ENCODE data around the gene NT5C1A. TPM values are rescaled to one million over a fixed set of nuclear protein-coding genes. Genes with fewer than 3 reads are reported as not detected.

Gene NT5C1A
- total RNA-seq, 1 donor from 2014 or later: not detected

GRCh38 chr1:39671433-39671792 lies 494 bp downstream of the NT5C1A start:
- peaks cover 16% of the 10 kb centered on the region for H3K27me3 Mint-ChIP-seq (ENCODE audit: unreplicated experiment)
- TF ChIP-seq, protein P1, sequence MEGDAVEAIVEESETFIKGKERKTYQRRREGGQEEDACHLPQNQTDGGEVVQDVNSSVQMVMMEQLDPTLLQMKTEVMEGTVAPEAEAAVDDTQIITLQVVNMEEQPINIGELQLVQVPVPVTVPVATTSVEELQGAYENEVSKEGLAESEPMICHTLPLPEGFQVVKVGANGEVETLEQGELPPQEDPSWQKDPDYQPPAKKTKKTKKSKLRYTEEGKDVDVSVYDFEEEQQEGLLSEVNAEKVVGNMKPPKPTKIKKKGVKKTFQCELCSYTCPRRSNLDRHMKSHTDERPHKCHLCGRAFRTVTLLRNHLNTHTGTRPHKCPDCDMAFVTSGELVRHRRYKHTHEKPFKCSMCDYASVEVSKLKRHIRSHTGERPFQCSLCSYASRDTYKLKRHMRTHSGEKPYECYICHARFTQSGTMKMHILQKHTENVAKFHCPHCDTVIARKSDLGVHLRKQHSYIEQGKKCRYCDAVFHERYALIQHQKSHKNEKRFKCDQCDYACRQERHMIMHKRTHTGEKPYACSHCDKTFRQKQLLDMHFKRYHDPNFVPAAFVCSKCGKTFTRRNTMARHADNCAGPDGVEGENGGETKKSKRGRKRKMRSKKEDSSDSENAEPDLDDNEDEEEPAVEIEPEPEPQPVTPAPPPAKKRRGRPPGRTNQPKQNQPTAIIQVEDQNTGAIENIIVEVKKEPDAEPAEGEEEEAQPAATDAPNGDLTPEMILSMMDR (IDR thresholded peaks at IDR 0.05; ENCODE audit: unreplicated experiment): no peak
- DNase-seq (ENCODE audit: low spot score): no peak
- H3K27ac Mint-ChIP-seq (ENCODE audit: unreplicated experiment): no peak overlapping the region
- no peaks in the 10 kb centered on the region for H3K9me3 Mint-ChIP-seq (ENCODE audit: unreplicated experiment)
- H3K4me3 Mint-ChIP-seq (ENCODE audit: unreplicated experiment): no peak overlapping the region
- peaks cover 4% of the 10 kb centered on the region for H3K36me3 Mint-ChIP-seq (ENCODE audit: low read depth, unreplicated experiment)
- H3K4me1 Mint-ChIP-seq (ENCODE audit: unreplicated experiment): no peaks in the 10 kb centered on the region

- peaks cover 16% of the 10 kb centered on the region for H3K27me3 Mint-ChIP-seq (ENCODE audit: unreplicated experiment)
- TF ChIP-seq, protein P1 (IDR thresholded peaks at IDR 0.05; ENCODE audit: unreplicated experiment): no peak
- peak overlapping the region; percentile 14 for H3K4me3 Mint-ChIP-seq (ENCODE audit: unreplicated experiment)
- no peaks in the 10 kb centered on the region for H3K9me3 Mint-ChIP-seq (ENCODE audit: unreplicated experiment)
- H3K36me3 Mint-ChIP-seq (ENCODE audit: low read depth, unreplicated experiment): peaks cover 4% of the 10 kb centered on the region
- no peaks in the 10 kb centered on the region for H3K4me1 Mint-ChIP-seq (ENCODE audit: unreplicated experiment)
- no peak for DNase-seq (ENCODE audit: low spot score)
- no peak overlapping the region for H3K27ac Mint-ChIP-seq (ENCODE audit: unreplicated experiment)
Observed at GRCh38 chr1:39670689-39671088, 1.2 kb downstream of the NT5C1A start.

GRCh38 chr1:39668894-39669293 lies 3.0 kb downstream of the NT5C1A start:
- Mint-ChIP-seq H3K4me3 (ENCODE audit: unreplicated experiment) (no peak overlapping the region), H3K4me1 (ENCODE audit: unreplicated experiment) (no peaks in the 10 kb centered on the region), H3K27me3 (ENCODE audit: unreplicated experiment) (peaks cover 18% of the 10 kb centered on the region), H3K27ac (ENCODE audit: unreplicated experiment) (no peak overlapping the region), H3K36me3 (ENCODE audit: low read depth, unreplicated experiment) (peaks cover 4% of the 10 kb centered on the region), H3K9me3 (ENCODE audit: unreplicated experiment) (no peaks in the 10 kb centered on the region)
- TF ChIP-seq, protein P1 (IDR thresholded peaks at IDR 0.05; ENCODE audit: unreplicated experiment): no peak
- no peak for DNase-seq (ENCODE audit: low spot score)

- DNase-seq (ENCODE audit: low spot score): no peak
- H3K27ac Mint-ChIP-seq (ENCODE audit: unreplicated experiment): no peak overlapping the region
- TF ChIP-seq, protein P1 (IDR thresholded peaks at IDR 0.05; ENCODE audit: unreplicated experiment): no peak
- no peak overlapping the region for H3K4me3 Mint-ChIP-seq (ENCODE audit: unreplicated experiment)
- peaks cover 4% of the 10 kb centered on the region for H3K36me3 Mint-ChIP-seq (ENCODE audit: low read depth, unreplicated experiment)
- H3K9me3 Mint-ChIP-seq (ENCODE audit: unreplicated experiment): no peaks in the 10 kb centered on the region
- no peaks in the 10 kb centered on the region for H3K4me1 Mint-ChIP-seq (ENCODE audit: unreplicated experiment)
- H3K27me3 Mint-ChIP-seq (ENCODE audit: unreplicated experiment): peaks cover 18% of the 10 kb centered on the region
Observed at GRCh38 chr1:39668111-39668510, 3.8 kb downstream of the NT5C1A start.

- TF ChIP-seq, protein P1 (IDR thresholded peaks at IDR 0.05; ENCODE audit: unreplicated experiment): no peak
- no peaks in the 10 kb centered on the region for H3K4me1 Mint-ChIP-seq (ENCODE audit: unreplicated experiment)
- no peak for DNase-seq (ENCODE audit: low spot score)
- H3K4me3 Mint-ChIP-seq (ENCODE audit: unreplicated experiment): no peak overlapping the region
- peaks cover 17% of the 10 kb centered on the region for H3K27me3 Mint-ChIP-seq (ENCODE audit: unreplicated experiment)
- no peaks in the 10 kb centered on the region for H3K9me3 Mint-ChIP-seq (ENCODE audit: unreplicated experiment)
- H3K36me3 Mint-ChIP-seq (ENCODE audit: low read depth, unreplicated experiment): peaks cover 4% of the 10 kb centered on the region
- no peak overlapping the region for H3K27ac Mint-ChIP-seq (ENCODE audit: unreplicated experiment)
Observed at GRCh38 chr1:39666772-39667171, 5.1 kb downstream of the NT5C1A start.

All from endothelial cell (in vitro differentiated cells).